MM.1S (cell line): Measurements from ENCODE around the gene RS1.

Source experiments
- DNase-seq: peaks from one replicate; pipeline ENCODE4 v3.0.0-alpha.2; 2015
- H2AFZ ChIP-seq: fragments of 300-600 bp; sonication (generic); 2 replicates; pipeline ENCODE4 v1.6.0; 2016; ENCODE audit warnings: antibody characterized with exemption, low read length
- H3F3A ChIP-seq: fragments of 300-600 bp; sonication (generic); 2 replicates; pipeline ENCODE4 v1.6.1; 2016; ENCODE audit warnings: mild to moderate bottlenecking, antibody characterized with exemption, low read length, moderate library complexity, mixed read lengths; ENCODE audit not compliant: insufficient read depth
- H3K27ac ChIP-seq: fragments of 300-600 bp; sonication (generic); 2 replicates; pipeline ENCODE4 v1.5.1; 2016; ENCODE audit warnings: mild to moderate bottlenecking, low read length
- H3K27me3 ChIP-seq: fragments of 300-600 bp; sonication (generic); replicated peaks from 2 replicates; pipeline ENCODE4 v1.6.0; 2016; ENCODE audit warnings: low read length; ENCODE audit not compliant: insufficient read depth
- H3K36me3 ChIP-seq: fragments of 300-600 bp; sonication (generic); replicated peaks from 2 replicates; pipeline ENCODE4 v1.6.1; 2016; ENCODE audit warnings: mild to moderate bottlenecking, low read length, mixed read lengths; ENCODE audit not compliant: insufficient read depth
- H3K4me1 ChIP-seq: fragments of 300-600 bp; sonication (generic); 2 replicates; pipeline ENCODE4 v1.6.1; 2016; ENCODE audit warnings: low read length, mixed read lengths
- H3K4me2 ChIP-seq: fragments of 300-600 bp; sonication (generic); 2 replicates; pipeline ENCODE4 v1.6.0; 2016; ENCODE audit warnings: low read depth, low read length
- H3K4me3 ChIP-seq: fragments of 300-600 bp; sonication (generic); 2 replicates; pipeline ENCODE4 v1.5.1; 2016; ENCODE audit warnings: low read length, mixed read lengths
- H3K79me2 ChIP-seq: fragments of 300-600 bp; sonication (generic); 2 replicates; pipeline ENCODE4 v1.6.1; 2016; ENCODE audit warnings: mixed run types, low read length, mixed read lengths
- H3K9ac ChIP-seq: fragments of 300-600 bp; sonication (generic); 2 replicates; pipeline ENCODE4 v1.6.1; 2016; ENCODE audit warnings: low read length, mixed read lengths
- H3K9me2 ChIP-seq: fragments of 300-600 bp; sonication (generic); replicated peaks from 2 replicates; pipeline ENCODE4 v1.6.1; 2016; ENCODE audit warnings: mild to moderate bottlenecking, low read length, mixed read lengths; ENCODE audit not compliant: insufficient read depth
- H3K9me3 ChIP-seq: fragments of 300-600 bp; sonication (generic); replicated peaks from 2 replicates; pipeline ENCODE4 v1.6.1; 2016; ENCODE audit warnings: mild to moderate bottlenecking, low read length, mixed read lengths; ENCODE audit not compliant: insufficient read depth
- H4K20me1 ChIP-seq: fragments of 300-600 bp; sonication (generic); 2 replicates; pipeline ENCODE4 v1.6.1; 2016; ENCODE audit warnings: mild to moderate bottlenecking, low read length, moderate library complexity, mixed read lengths; ENCODE audit not compliant: insufficient read depth
- CTCF ChIP-seq: fragments of 300-600 bp; sonication (generic); IDR thresholded peaks from 2 replicates; pipeline ENCODE4 v1.5.1; 2016; ENCODE audit warnings: antibody characterized with exemption, low read length, mixed read lengths
- EZH2 ChIP-seq: fragments of 300-600 bp; sonication (generic); optimal IDR thresholded peaks from 2 replicates; pipeline ENCODE3; 2017; ENCODE audit warnings: low read depth, mild to moderate bottlenecking, antibody characterized with exemption, low read length, mixed read lengths
- EZH2phosphoT487 ChIP-seq: fragments of 300-600 bp; sonication (generic); IDR thresholded peaks from 2 replicates; pipeline ENCODE4 v1.6.1; 2018; ENCODE audit warnings: antibody characterized with exemption, low read length

RS1 gene

GRCh38 chrX:18666614-18667013 lies 5.3 kb downstream of the RS1 start:
- Histone ChIP-seq H2AFZ (no peak overlapping the region), H4K20me1 (no peaks in the 10 kb centered on the region), H3K27ac (no peak overlapping the region), H3K79me2 (no peaks in the 10 kb centered on the region), H3K9me2 (no peaks in the 10 kb centered on the region), H3F3A (no peaks in the 10 kb centered on the region), H3K4me2 (no peak overlapping the region), H3K4me1 (no peaks in the 10 kb centered on the region), H3K27me3 (no peaks in the 10 kb centered on the region), H3K9ac (no peak overlapping the region), H3K4me3 (no peak overlapping the region), H3K36me3 (no peaks in the 10 kb centered on the region), H3K9me3 (no peaks in the 10 kb centered on the region)
- TF ChIP-seq CTCF, result no peak
- no peak for TF ChIP-seq EZH2
- DNase-seq, result no peak

- Histone ChIP-seq H3K9me3 (no peaks in the 10 kb centered on the region), H3K4me3 (no peak overlapping the region), H3K27me3 (no peaks in the 10 kb centered on the region), H3F3A (no peaks in the 10 kb centered on the region), H2AFZ (no peak overlapping the region), H3K4me2 (no peak overlapping the region), H3K36me3 (no peaks in the 10 kb centered on the region), H3K9ac (no peak overlapping the region), H3K4me1 (no peaks in the 10 kb centered on the region), H3K79me2 (no peaks in the 10 kb centered on the region), H4K20me1 (no peaks in the 10 kb centered on the region), H3K27ac (no peak overlapping the region), H3K9me2 (no peaks in the 10 kb centered on the region)
- DNase-seq, result no peak
- TF ChIP-seq CTCF, result no peak
- TF ChIP-seq EZH2, result no peak
- no peak for TF ChIP-seq EZH2phosphoT487
These were observed 7.0 kb downstream of the RS1 start for GRCh38 chrX:18664947-18665346.

- Histone ChIP-seq H3K27ac (no peak overlapping the region), H3K79me2 (no peaks in the 10 kb centered on the region), H3K9me2 (no peaks in the 10 kb centered on the region), H3K36me3 (no peaks in the 10 kb centered on the region), H3K4me2 (no peak overlapping the region), H3K4me3 (no peak overlapping the region), H3K4me1 (no peaks in the 10 kb centered on the region), H3K27me3 (no peaks in the 10 kb centered on the region), H3K9ac (no peak overlapping the region), H3K9me3 (no peaks in the 10 kb centered on the region), H3F3A (no peaks in the 10 kb centered on the region), H4K20me1 (no peaks in the 10 kb centered on the region), H2AFZ (no peak overlapping the region)
- no peak for DNase-seq
- TF ChIP-seq CTCF (no peak), EZH2phosphoT487 (no peak), EZH2 (no peak)
These were observed 10.6 kb downstream of the RS1 start for GRCh38 chrX:18661273-18661672.
